GM18858 (cell line): Measurements from ENCODE around the gene C1orf122.

ENCODE experiments used
- ATAC-seq: cut with Tn5 transposase; IDR thresholded peaks from one replicate; pipeline ENCODE4 v1.9.1; 2021; ENCODE audit not compliant: unreplicated experiment

Gene C1orf122

GRCh38 chr1:37844536-37844935, 36.9 kb downstream of the C1orf122 start:
- ATAC-seq = no peak

- no peak for ATAC-seq
Measured at GRCh38 chr1:37845049-37845646, 37.6 kb downstream of the C1orf122 start.

GRCh38 chr1:37845786-37846185, 38.2 kb downstream of the C1orf122 start:
- no peak for ATAC-seq

- ATAC-seq = no peak
Measured at GRCh38 chr1:37846647-37847339, 39.2 kb downstream of the C1orf122 start.

GRCh38 chr1:37849480-37849879, 41.9 kb downstream of the C1orf122 start:
- no peak for ATAC-seq

- no peak for ATAC-seq
Measured at GRCh38 chr1:37850352-37850955, 42.9 kb downstream of the C1orf122 start.

GRCh38 chr1:37851262-37851661, 43.7 kb downstream of the C1orf122 start:
- ATAC-seq = no peak

- ATAC-seq = no peak
Measured at GRCh38 chr1:37851782-37852210, 44.2 kb downstream of the C1orf122 start.

GRCh38 chr1:37853157-37853556, 45.6 kb downstream of the C1orf122 start:
- ATAC-seq = no peak

GRCh38 chr1:37854406-37854805, 46.8 kb downstream of the C1orf122 start:
- no peak for ATAC-seq
